ENCODE measurements around the gene ATP11B. TPM values are rescaled to one million over a fixed set of nuclear protein-coding genes. Genes with fewer than 3 reads are reported as not detected.

ATP11B gene
- total RNA-seq, 1 donor from 2014 or later, result 114 TPM

GRCh38 chr3:182910936-182911781, 117.9 kb downstream of the ATP11B start:
- DNase-seq, result no peak

- DNase-seq, result no peak
These were observed 118.4 kb downstream of the ATP11B start for GRCh38 chr3:182911782-182912111.

GRCh38 chr3:182912474-182912873, 119.2 kb downstream of the ATP11B start:
- no peak for DNase-seq

- DNase-seq, result no peak
These were observed 120.6 kb downstream of the ATP11B start for GRCh38 chr3:182913889-182914288.

GRCh38 chr3:182914341-182914740, 121.0 kb downstream of the ATP11B start:
- no peak for DNase-seq

GRCh38 chr3:182917134-182917533, 123.8 kb downstream of the ATP11B start:
- DNase-seq, result no peak

- DNase-seq, result no peak
These were observed 126.6 kb downstream of the ATP11B start for GRCh38 chr3:182919866-182920357.

GRCh38 chr3:182920515-182921084, 127.3 kb downstream of the ATP11B start:
- DNase-seq, result peak; percentile 41

- DNase-seq, result no peak
These were observed 128.5 kb downstream of the ATP11B start for GRCh38 chr3:182921665-182922355.

- DNase-seq, result peak; percentile 21
These were observed 132.1 kb downstream of the ATP11B start for GRCh38 chr3:182925330-182925943.

GRCh38 chr3:182925944-182926337, 132.6 kb downstream of the ATP11B start:
- no peak for DNase-seq

- DNase-seq, result no peak
These were observed 142.5 kb downstream of the ATP11B start for GRCh38 chr3:182935803-182936202.

- no peak for DNase-seq
These were observed 143.1 kb downstream of the ATP11B start for GRCh38 chr3:182936239-182936917.

- DNase-seq, result no peak
These were observed 143.6 kb downstream of the ATP11B start for GRCh38 chr3:182936918-182937285.

GRCh38 chr3:182937293-182938051, 144.2 kb downstream of the ATP11B start:
- no peak for DNase-seq

GRCh38 chr3:182940266-182940808, 147.0 kb downstream of the ATP11B start:
- no peak for DNase-seq

GRCh38 chr3:182941719-182942118, 148.4 kb downstream of the ATP11B start:
- DNase-seq, result no peak

GRCh38 chr3:182947888-182948287, 154.6 kb downstream of the ATP11B start:
- no peak for DNase-seq

- no peak for DNase-seq
These were observed 155.0 kb downstream of the ATP11B start for GRCh38 chr3:182948305-182948704.

- DNase-seq, result no peak
These were observed 156.4 kb downstream of the ATP11B start for GRCh38 chr3:182949688-182950087.

Measured in tongue (tissue), 2 donors.